ENCODE results near the gene MYCBP2. TPM values are rescaled to one million over a fixed set of nuclear protein-coding genes. Genes with fewer than 3 reads are reported as not detected.
"Not testable (repeated sequence)": the region's sequence is repeated elsewhere in the genome, so short reads cannot be mapped to it uniquely, and the experiment has no call there.

Gene MYCBP2
- total RNA-seq, 1 donor from 2014 or later, result 141 TPM

- no peak for DNase-seq
Observed at GRCh38 chr13:77338329-77338728, 11.4 kb upstream of the MYCBP2 start.

GRCh38 chr13:77337159-77337558 is 10.3 kb upstream of the MYCBP2 start:
- DNase-seq, result no peak

GRCh38 chr13:77335543-77335942 is 8.6 kb upstream of the MYCBP2 start:
- DNase-seq, result no peak

GRCh38 chr13:77333594-77333993 is 6.7 kb upstream of the MYCBP2 start:
- DNase-seq, result no peak

- no peak for DNase-seq
Observed at GRCh38 chr13:77331421-77331820, 4.5 kb upstream of the MYCBP2 start.

GRCh38 chr13:77329911-77330584 is 3.2 kb upstream of the MYCBP2 start:
- peak; percentile 34 for DNase-seq

- peak; percentile 93 for DNase-seq
Observed at GRCh38 chr13:77329133-77329910, 2.4 kb upstream of the MYCBP2 start.

GRCh38 chr13:77328819-77329132 is 1.9 kb upstream of the MYCBP2 start:
- no peak for DNase-seq

GRCh38 chr13:77325371-77325980 is 1.4 kb downstream of the MYCBP2 start:
- no peak for DNase-seq

- no peak for DNase-seq
Observed at GRCh38 chr13:77323858-77324257, 3.0 kb downstream of the MYCBP2 start.

- DNase-seq, result no peak
Observed at GRCh38 chr13:77319536-77319935, 7.4 kb downstream of the MYCBP2 start.

- DNase-seq, result no peak
Observed at GRCh38 chr13:77318741-77319140, 8.2 kb downstream of the MYCBP2 start.

GRCh38 chr13:77316430-77316829 is 10.5 kb downstream of the MYCBP2 start:
- no peak for DNase-seq

- not testable (repeated sequence) for DNase-seq
Observed at GRCh38 chr13:77315509-77315908, 11.4 kb downstream of the MYCBP2 start.

- DNase-seq, result no peak
Observed at GRCh38 chr13:77313923-77314322, 13.0 kb downstream of the MYCBP2 start.

GRCh38 chr13:77312311-77312710 is 14.6 kb downstream of the MYCBP2 start:
- DNase-seq, result no peak

GRCh38 chr13:77310579-77311279 is 16.2 kb downstream of the MYCBP2 start:
- DNase-seq, result no peak

GRCh38 chr13:77310161-77310560 is 16.7 kb downstream of the MYCBP2 start:
- no peak for DNase-seq

GRCh38 chr13:77309254-77309653 is 17.6 kb downstream of the MYCBP2 start:
- DNase-seq, result no peak

- no peak for DNase-seq
Observed at GRCh38 chr13:77306458-77306857, 20.4 kb downstream of the MYCBP2 start.

GRCh38 chr13:77305266-77305665 is 21.6 kb downstream of the MYCBP2 start:
- no peak for DNase-seq

GRCh38 chr13:77300176-77301037 is 26.5 kb downstream of the MYCBP2 start:
- DNase-seq, result no peak
